Measurements from ENCODE around the gene XAGE5. TPM values are rescaled to one million over a fixed set of nuclear protein-coding genes. Genes with fewer than 3 reads are reported as not detected.

The XAGE5 gene
- total and polyA plus RNA-seq, 2 of the 4 experiments (the other 2 are of a cell fraction) = not detected

- no peaks in the 10 kb centered on the region for H3K9me1 ChIP-seq (ENCODE audit: insufficient read depth, low read length)
- no peak for DNase-seq
- ChIA-PET POLR2A (ENCODE audit: unreplicated experiment) (no interaction called here), CTCF (no interaction called here)
- H4K91ac ChIP-seq (ENCODE audit: insufficient read depth, low read depth, low read length) = no peak overlapping the region
- no TSS peak for BruUV-seq (replicated peaks)
- WGBS, 2 experiments (ENCODE audit: extremely low coverage in 2 of 2, insufficient read length in 1 of 2) = 20% methylated on average over 1 of the region's 3 CpGs; no CpG with 5 or more reads in 1 of the 2 experiments
- dilution Hi-C loops (cut with HindIII; ENCODE audit: low sequenced_read_pairs, unreplicated experiment) = no loop called here
- H2BK15ac ChIP-seq (ENCODE audit: low read depth, low read length) = no peak overlapping the region
- TF ChIP-seq FOS (IDR thresholded peaks at IDR 0.05; ENCODE audit: low read depth, low read length) (no peak), RFX5 (IDR thresholded peaks at IDR 0.05; ENCODE audit: low read depth, low read length) (no peak), MXI1 (IDR thresholded peaks at IDR 0.05; ENCODE audit: borderline replicate concordance, low read depth, low read length) (no peak), CEBPB (IDR thresholded peaks at IDR 0.05; ENCODE audit: low read depth, low read length) (no peak), ELK1 (IDR thresholded peaks at IDR 0.05; ENCODE audit: borderline replicate concordance, low read depth, low read length) (no peak), CHD1 (IDR thresholded peaks at IDR 0.05; ENCODE audit: low read depth, low read length) (no peak), POLR2A (IDR thresholded peaks at IDR 0.05; ENCODE audit: low read depth, low read length) (no peak), BHLHE40 (IDR thresholded peaks at IDR 0.05; ENCODE audit: low read depth, low read length) (no peak), USF2 (IDR thresholded peaks at IDR 0.05; ENCODE audit: low read depth, low read length) (no peak), CTCF (conservative IDR thresholded peaks at IDR 0.05; ENCODE audit: low read depth, low read length) (no peak), RAD21 (IDR thresholded peaks at IDR 0.05; ENCODE audit: low read length) (no peak), RCOR1 (IDR thresholded peaks at IDR 0.05; ENCODE audit: insufficient replicate concordance, low read length) (no peak), MAZ (IDR thresholded peaks at IDR 0.05; ENCODE audit: borderline replicate concordance, low read depth, low read length) (no peak), SMC3 (IDR thresholded peaks at IDR 0.05; ENCODE audit: low read depth, low read length) (no peak), NFE2L2 (IDR thresholded peaks at IDR 0.05; ENCODE audit: low read depth, low read length) (no peak), MAFK (IDR thresholded peaks at IDR 0.05; ENCODE audit: low read depth, low read length) (no peak)
- no peak overlapping the region for H2AK5ac ChIP-seq (ENCODE audit: low read depth, low read length)
- intact Hi-C loops (cut with micrococcal nuclease) = no loop called here
- no peak overlapping the region for H3K27ac ChIP-seq (ENCODE audit: insufficient read depth, low read length)
- H3K27me3 ChIP-seq (ENCODE audit: control insufficient read depth, insufficient read depth, low read length) = peaks cover 6% of the 10 kb centered on the region
- no peak overlapping the region for H2BK20ac ChIP-seq (ENCODE audit: low read depth, low read length)
- H2AFZ ChIP-seq (replicated peaks; ENCODE audit: low read length, poor library complexity) = no peak overlapping the region
- no peak overlapping the region for H2BK120ac ChIP-seq (ENCODE audit: low read depth, low read length)
- H2AK9ac ChIP-seq (replicated peaks; ENCODE audit: low read depth, low read length, poor library complexity) = no peak overlapping the region
- 0 out of 2 replicates have a peak, but pooled peaks cover 2% of the 10 kb centered on the region for H3K9me3 ChIP-seq (ENCODE audit: control insufficient read depth, insufficient read depth, low read length)
- H2BK5ac ChIP-seq (ENCODE audit: low read depth, low read length, poor library complexity, severe bottlenecking) = no peak overlapping the region
- no peak for ATAC-seq (ENCODE audit: low read depth)
- H3K23ac ChIP-seq (ENCODE audit: low read depth, low read length) = no peak overlapping the region
- H4K20me1 ChIP-seq (ENCODE audit: insufficient read depth, low read length) = no peaks in the 10 kb centered on the region
- H3K4me1 ChIP-seq (ENCODE audit: control insufficient read depth, insufficient read depth, low read length) = no peaks in the 10 kb centered on the region
- in situ Hi-C loops (cut with MboI; ENCODE audit: low sequenced_read_pairs) = no loop called here
- no peaks in the 10 kb centered on the region for H3K36me3 ChIP-seq (ENCODE audit: control insufficient read depth, insufficient read depth, low read length)
- H3K9ac ChIP-seq (ENCODE audit: low read depth, low read length) = no peak overlapping the region
- H4K5ac ChIP-seq (ENCODE audit: low read depth, low read length) = no peak overlapping the region
- no peak overlapping the region for H3K18ac ChIP-seq (ENCODE audit: low read depth, low read length)
- H3K4ac ChIP-seq (ENCODE audit: low read depth, low read length) = no peak overlapping the region
- H3K56ac ChIP-seq (ENCODE audit: extremely low read depth, insufficient read depth, low read length) = no peak overlapping the region
- no peak overlapping the region for H4K8ac ChIP-seq (ENCODE audit: low read depth in 2 of 2, low read length in 2 of 2)
- no peaks in the 10 kb centered on the region for H3K79me1 ChIP-seq (ENCODE audit: low read depth in 1 of 2, low read length in 2 of 2)
- H3K14ac ChIP-seq (replicated peaks; ENCODE audit: low read depth, low read length) = no peak overlapping the region
- no peak overlapping the region for H3K4me3 ChIP-seq (ENCODE audit: insufficient read depth, low read depth, low read length)
- no peak overlapping the region for H3K4me2 ChIP-seq (ENCODE audit: low read depth, low read length)
These were observed 19.5 kb downstream of the XAGE5 start for GRCh38 chrX:52830551-52830950.

Data from IMR-90 (cell line).